PC-3 (cell line): Measurements from ENCODE around the gene DTNB.

ENCODE experiments used
- CTCF ChIP-seq: fragments of 300-600 bp; sonication (generic); conservative IDR thresholded peaks from 2 replicates; pipeline ENCODE4 v1.5.1; 2017; ENCODE audit warnings: antibody characterized with exemption, low read depth, mild to moderate bottlenecking, low read length
- EZH2 ChIP-seq: fragments of 300-600 bp; sonication (generic); IDR thresholded peaks from one replicate; pipeline ENCODE4 v1.6.1; 2017; ENCODE audit warnings: antibody characterized with exemption, mild to moderate bottlenecking, low read length; ENCODE audit not compliant: unreplicated experiment

- TF ChIP-seq CTCF, result no peak
- TF ChIP-seq EZH2, result no peak
These were observed 159.2 kb downstream of the DTNB start for GRCh38 chr2:25514043-25514637.
